ENCODE measurements around the gene CHAT. TPM values are rescaled to one million over a fixed set of nuclear protein-coding genes. Genes with fewer than 3 reads are reported as not detected.

The CHAT gene
- total and polyA plus RNA-seq, 9 donors: not detected

- Histone ChIP-seq H3K36me3 (no peaks in the 10 kb centered on the region), H3K4me3 (no peak overlapping the region), H3K27me3 (no peaks in the 10 kb centered on the region), H3K4me1 (ENCODE audit: insufficient read depth) (no peaks in the 10 kb centered on the region), H3K27ac (no peak overlapping the region), H3K9me3 (no peaks in the 10 kb centered on the region)
- intact Hi-C loops (cut with DNase I): no loop called here
- TF ChIP-seq CTCF (IDR thresholded peaks at IDR 0.05): no peak
- no peak for TF ChIP-seq EP300 (IDR thresholded peaks at IDR 0.05)
- TF ChIP-seq POLR2A (IDR thresholded peaks at IDR 0.05): no peak
- DNase-seq: no peak
- 32 to 48% (median 35%) methylated on average over 5 of the region's 5 CpGs for WGBS, 3 donors
Observed at GRCh38 chr10:49654036-49654693, 40.3 kb downstream of the CHAT start.

- no peaks in the 10 kb centered on the region for H3K9me3 ChIP-seq
- 85 to 91% (median 85%) methylated on average over 18 of the region's 18 CpGs for WGBS, 3 donors
Observed at GRCh38 chr10:49655099-49655498, 41.3 kb downstream of the CHAT start.

GRCh38 chr10:49656845-49657493 is 43.1 kb downstream of the CHAT start:
- WGBS, 3 donors: 73 to 87% (median 78%) methylated on average over 9 of the region's 9 CpGs
- Histone ChIP-seq H3K9me3 (no peaks in the 10 kb centered on the region), H3K4me1 (ENCODE audit: insufficient read depth) (no peaks in the 10 kb centered on the region), H3K27me3 (no peaks in the 10 kb centered on the region), H3K4me3 (no peak overlapping the region), H3K36me3 (no peaks in the 10 kb centered on the region), H3K27ac (no peak overlapping the region)
- no peak for DNase-seq
- intact Hi-C loops (cut with DNase I): no loop called here
- no peak for TF ChIP-seq CTCF (IDR thresholded peaks at IDR 0.05)
- no peak for TF ChIP-seq EP300 (IDR thresholded peaks at IDR 0.05)
- TF ChIP-seq POLR2A (IDR thresholded peaks at IDR 0.05): no peak

More at GRCh38 chr10:49655099-49655498, 41.3 kb downstream of the CHAT start:
- TF ChIP-seq EP300 (IDR thresholded peaks at IDR 0.05): no peak
- TF ChIP-seq POLR2A (IDR thresholded peaks at IDR 0.05): no peak
- no peak for TF ChIP-seq CTCF (IDR thresholded peaks at IDR 0.05)
- intact Hi-C loops (cut with DNase I): no loop called here
- no peaks in the 10 kb centered on the region for H3K27me3 ChIP-seq
- H3K36me3 ChIP-seq: no peaks in the 10 kb centered on the region
- no peak overlapping the region for H3K4me3 ChIP-seq
- H3K27ac ChIP-seq: no peak overlapping the region
- no peaks in the 10 kb centered on the region for H3K4me1 ChIP-seq (ENCODE audit: insufficient read depth)
- no peak for DNase-seq

- no peak for DNase-seq
- Histone ChIP-seq H3K27ac (no peak overlapping the region), H3K4me1 (ENCODE audit: insufficient read depth) (no peaks in the 10 kb centered on the region), H3K27me3 (no peaks in the 10 kb centered on the region), H3K36me3 (no peaks in the 10 kb centered on the region), H3K4me3 (no peak overlapping the region), H3K9me3 (no peaks in the 10 kb centered on the region)
- TF ChIP-seq CTCF (IDR thresholded peaks at IDR 0.05) (no peak), EP300 (IDR thresholded peaks at IDR 0.05) (no peak), POLR2A (IDR thresholded peaks at IDR 0.05) (no peak)
- intact Hi-C loops (cut with DNase I): no loop called here
- WGBS, 3 donors: 66 to 83% (median 74%) methylated on average over 1 of the region's 1 CpG
Observed at GRCh38 chr10:49657606-49658005, 43.8 kb downstream of the CHAT start.

Data from ovary (tissue), 9 donors.